Liver (tissue), 9 donors: ENCODE data around the gene ABCC11. TPM values are rescaled to one million over a fixed set of nuclear protein-coding genes. Genes with fewer than 3 reads are reported as not detected.

ENCODE experiments used
- DNase-seq: peaks from one replicate; pipeline ENCODE4 v3.0.0-alpha.2; 2017; ENCODE audit warnings: low spot score
- H3K27ac ChIP-seq, 2 donors: one replicate each; pipeline ENCODE4 v1.7.0; 2013; ENCODE audit warnings: inconsistent platforms in 2 of 2, low read length in 2 of 2, control low read depth in 1 of 2, low read depth in 1 of 2, mild to moderate bottlenecking in 1 of 2
- H3K27me3 ChIP-seq, 4 donors: one replicate each; pipeline versions ENCODE4 v1.6.1 to v1.7.0; 2013; ENCODE audit warnings: low read length in 3 of 4, inconsistent platforms in 1 of 4, mild to moderate bottlenecking in 1 of 4, moderate library complexity in 1 of 4; ENCODE audit not compliant: control insufficient read depth in 4 of 4, insufficient read depth in 4 of 4
- H3K36me3 ChIP-seq, 4 donors: one replicate each; pipeline versions ENCODE4 v1.6.1 to v1.7.0; 2013; ENCODE audit warnings: low read length in 3 of 4, mild to moderate bottlenecking in 3 of 4, low read depth in 1 of 4, moderate library complexity in 1 of 4; ENCODE audit not compliant: control insufficient read depth in 4 of 4, insufficient read depth in 3 of 4
- H3K4me1 ChIP-seq, 4 donors: one replicate each; pipeline versions ENCODE4 v1.6.1 to v1.7.0; 2013; ENCODE audit warnings: low read length in 3 of 4, mild to moderate bottlenecking in 3 of 4, moderate library complexity in 1 of 4; ENCODE audit not compliant: control insufficient read depth in 4 of 4, insufficient read depth in 4 of 4
- H3K4me3 ChIP-seq, 3 donors: one replicate each; pipeline versions ENCODE4 v1.6.1 to v1.7.0; 2013; ENCODE audit warnings: low read length in 3 of 3, control low read depth in 1 of 3, low read depth in 1 of 3, mild to moderate bottlenecking in 1 of 3
- H3K9ac ChIP-seq, 2 donors: one replicate each; pipeline ENCODE4 v1.7.0; 2013; ENCODE audit warnings: low read length in 2 of 2, mild to moderate bottlenecking in 2 of 2, moderate library complexity in 2 of 2, control low read depth in 1 of 2, low read depth in 1 of 2
- H3K9me3 ChIP-seq, 4 donors: one replicate each; pipeline versions ENCODE4 v1.6.1 to v1.7.0; 2013; ENCODE audit warnings: low read length in 3 of 4; ENCODE audit not compliant: control insufficient read depth in 4 of 4
- ATF3 ChIP-seq: IDR thresholded peaks from 2 replicates; pipeline ENCODE4 v1.6.1; 2016; ENCODE audit warnings: antibody characterized with exemption
- CTCF ChIP-seq: fragments of 150-350 bp; IDR thresholded peaks from 2 replicates; pipeline ENCODE4 v1.5.1; 2017; ENCODE audit warnings: improper control_type of control experiment, low read depth, low read length; ENCODE audit not compliant: missing input control
- EGR1 ChIP-seq, 2 donors: IDR thresholded peaks; 2 replicates each; pipeline ENCODE4 v1.6.1; 2016 to 2018; ENCODE audit warnings: antibody characterized with exemption in 2 of 2, low read depth in 2 of 2
- FOXA1 ChIP-seq: IDR thresholded peaks from 2 replicates; pipeline ENCODE4 v1.6.1; 2016; ENCODE audit warnings: antibody characterized with exemption
- FOXA2 ChIP-seq: IDR thresholded peaks from 2 replicates; pipeline ENCODE4 v1.6.1; 2016; ENCODE audit warnings: antibody characterized with exemption
- GABPA ChIP-seq, 2 donors: IDR thresholded peaks in 1 of 2; conservative IDR thresholded peaks in 1 of 2; 2 replicates each; pipeline ENCODE4 v1.6.1; 2016; ENCODE audit warnings: antibody characterized with exemption in 2 of 2, mild to moderate bottlenecking in 1 of 2, moderate library complexity in 1 of 2
- HNF4A ChIP-seq, 2 donors: conservative IDR thresholded peaks; 2 replicates each; pipeline ENCODE4 v1.6.1; 2016; ENCODE audit warnings: antibody characterized with exemption in 2 of 2, mild to moderate bottlenecking in 2 of 2
- HNF4G ChIP-seq: IDR thresholded peaks from 2 replicates; pipeline ENCODE4 v1.6.1; 2016; ENCODE audit warnings: antibody characterized with exemption
- JUND ChIP-seq, 2 donors: IDR thresholded peaks; 2 replicates each; pipeline ENCODE4 v1.6.1; 2016; ENCODE audit warnings: antibody characterized with exemption in 2 of 2
- MAX ChIP-seq: IDR thresholded peaks from 2 replicates; pipeline ENCODE4 v1.6.1; 2016; ENCODE audit warnings: antibody characterized with exemption
- NR2F2 ChIP-seq: IDR thresholded peaks from 2 replicates; pipeline ENCODE4 v1.6.1; 2016; ENCODE audit warnings: antibody characterized with exemption
- RAD21 ChIP-seq, 2 donors: IDR thresholded peaks; 2 replicates each; pipeline ENCODE4 v1.6.1; 2016; ENCODE audit warnings: antibody characterized with exemption in 2 of 2, mild to moderate bottlenecking in 2 of 2
- REST ChIP-seq: IDR thresholded peaks from 2 replicates; pipeline ENCODE4 v1.6.1; 2016; ENCODE audit warnings: antibody characterized with exemption, mild to moderate bottlenecking
- RXRA ChIP-seq, 2 donors: IDR thresholded peaks; 2 replicates each; pipeline ENCODE4 v1.6.1; 2017 to 2018; ENCODE audit warnings: antibody characterized with exemption in 2 of 2, mild to moderate bottlenecking in 1 of 2
- SP1 ChIP-seq: IDR thresholded peaks from 2 replicates; pipeline ENCODE4 v1.6.1; 2018; ENCODE audit warnings: antibody characterized with exemption, mild to moderate bottlenecking
- TAF1 ChIP-seq: conservative IDR thresholded peaks from 2 replicates; pipeline ENCODE4 v1.6.1; 2016; ENCODE audit warnings: antibody characterized with exemption, mild to moderate bottlenecking
- YY1 ChIP-seq: IDR thresholded peaks from 2 replicates; pipeline ENCODE4 v1.6.1; 2016; ENCODE audit warnings: antibody characterized with exemption, mild to moderate bottlenecking
- WGBS: extraction: QIAGEN DNeasy Blood & Tissue Kit; methylation state at CpG from one replicate; pipeline ENCODE4 v1.1.7; 2013; 5-methylcytosine and 5-hydroxymethylcytosine counted together
- polyA plus RNA-seq, 2 donors: library from polyadenylated mRNA; stranded (reverse) in 1 of 2; unstranded in 1 of 2; fragments of 200-250 nt in 1 of 2; fragments of >200 nt in 1 of 2; fragmentation: Nextera tagmentation in 1 of 2; extraction: Ambion mirVana in 1 of 2; gene quantifications; one replicate each; pipeline versions ENCODE4 v1.2.1 to v1.2.3, GENCODE V29; 2013 to 2015
- total RNA-seq, 2 donors: library from RNA; depleted of rRNA; stranded (reverse); fragments of >200 nt; gene quantifications; one replicate each; pipeline ENCODE4 v1.2.3, GENCODE V29; 2014
- TF ChIP-seq, protein P1 (sequence below): IDR thresholded peaks from 2 replicates; pipeline ENCODE4 v1.6.1; 2016; ENCODE audit warnings: antibody characterized with exemption
- donor health status: healthy.
- donor health status: healthy.
- donor health status: healthy.
- donor health status: healthy.
- donor health status: healthy.

The ABCC11 gene
- total and polyA plus RNA-seq, 4 donors, result 1.4 to 22.3 (median 2.7) TPM

DNA sequence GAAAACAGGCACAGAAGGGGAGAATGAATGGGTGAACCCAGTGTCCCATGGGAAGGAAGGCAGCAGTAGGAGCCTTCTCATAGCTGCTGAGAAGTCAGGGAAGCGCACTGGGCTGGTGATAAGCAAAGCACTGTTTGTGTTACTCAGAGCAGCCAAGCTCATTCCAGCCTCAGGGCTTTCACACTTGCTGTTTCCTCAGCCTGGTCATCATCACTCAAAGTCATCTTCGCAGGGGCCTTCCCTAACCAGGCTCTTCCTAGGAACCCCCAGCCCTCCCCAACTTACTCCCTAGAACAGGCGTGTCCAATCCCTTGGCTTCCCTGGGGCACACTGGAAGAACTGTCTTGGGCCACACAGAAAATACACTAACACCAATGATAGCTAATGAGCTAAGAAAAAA lies 35.3 kb downstream of the ABCC11 start:
- no peaks in the 10 kb centered on the region for H3K9me3 ChIP-seq
- TF ChIP-seq GABPA (IDR thresholded peaks at IDR 0.05 in 1 of 2, conservative IDR thresholded peaks at IDR 0.05 in 1 of 2) (no peak), NR2F2 (no peak), HNF4A (conservative IDR thresholded peaks at IDR 0.05) (no peak), JUND (IDR thresholded peaks at IDR 0.05) (no peak), HNF4G (no peak), MAX (no peak), FOXA1 (no peak), SP1 (no peak), CTCF (no peak), ATF3 (no peak), TAF1 (no peak), YY1 (no peak), RAD21 (IDR thresholded peaks at IDR 0.05) (no peak), RXRA (IDR thresholded peaks at IDR 0.05) (no peak), FOXA2 (no peak), EGR1 (IDR thresholded peaks at IDR 0.05; ENCODE audit: low read depth in 2 of 2) (no peak), REST (no peak)
- TF ChIP-seq, protein P1, sequence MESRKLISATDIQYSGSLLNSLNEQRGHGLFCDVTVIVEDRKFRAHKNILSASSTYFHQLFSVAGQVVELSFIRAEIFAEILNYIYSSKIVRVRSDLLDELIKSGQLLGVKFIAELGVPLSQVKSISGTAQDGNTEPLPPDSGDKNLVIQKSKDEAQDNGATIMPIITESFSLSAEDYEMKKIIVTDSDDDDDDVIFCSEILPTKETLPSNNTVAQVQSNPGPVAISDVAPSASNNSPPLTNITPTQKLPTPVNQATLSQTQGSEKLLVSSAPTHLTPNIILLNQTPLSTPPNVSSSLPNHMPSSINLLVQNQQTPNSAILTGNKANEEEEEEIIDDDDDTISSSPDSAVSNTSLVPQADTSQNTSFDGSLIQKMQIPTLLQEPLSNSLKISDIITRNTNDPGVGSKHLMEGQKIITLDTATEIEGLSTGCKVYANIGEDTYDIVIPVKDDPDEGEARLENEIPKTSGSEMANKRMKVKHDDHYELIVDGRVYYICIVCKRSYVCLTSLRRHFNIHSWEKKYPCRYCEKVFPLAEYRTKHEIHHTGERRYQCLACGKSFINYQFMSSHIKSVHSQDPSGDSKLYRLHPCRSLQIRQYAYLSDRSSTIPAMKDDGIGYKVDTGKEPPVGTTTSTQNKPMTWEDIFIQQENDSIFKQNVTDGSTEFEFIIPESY, result no peak
- WGBS, result 92% methylated on average over 3 of the region's 3 CpGs
- H3K4me1 ChIP-seq, result peaks cover 0 to 7% (median 6%) of the 10 kb centered on the region in 4 donors
- H3K9ac ChIP-seq, result no peak overlapping the region
- H3K27me3 ChIP-seq, result no peaks in the 10 kb centered on the region
- H3K27ac ChIP-seq, result no peak overlapping the region
- DNase-seq, result no peak
- no peaks in the 10 kb centered on the region for H3K36me3 ChIP-seq
- H3K4me3 ChIP-seq, result no peak overlapping the region
